ENCODE measurements around the gene PDE3B.
A peak's percentile ranks its signal among the peaks of the same experiment; 100 is the strongest.

GRCh38 chr11:14644226-14645014 lies 816 bp downstream of the PDE3B start:
- no peak for TF ChIP-seq CTCF (IDR thresholded peaks at IDR 0.05; ENCODE audit: insufficient read depth, low read length)
- peak; percentile 18 for TF ChIP-seq REST (IDR thresholded peaks at IDR 0.05; ENCODE audit: insufficient replicate concordance, low read depth)
- TF ChIP-seq POLR2AphosphoS5 (IDR thresholded peaks at IDR 0.05; ENCODE audit: low read depth) = no peak

All from HL-60 (cell line).